Thoracic aorta (tissue), 2 donors: Measurements from ENCODE around the gene TMEM179. TPM values are rescaled to one million over a fixed set of nuclear protein-coding genes. Genes with fewer than 3 reads are reported as not detected.

Experiments
- ATAC-seq: fragments of 150-250 bp; one replicate; pipeline ENCODE4 v1.8.0; 2017; ENCODE audit warnings: low read depth; ENCODE audit not compliant: insufficient number of reproducible peaks, low FRiP score
- DNase-seq: peaks from one replicate; pipeline ENCODE4 v3.0.0-alpha.2; 2020; ENCODE audit warnings: low spot score
- H3K27ac ChIP-seq, 2 donors: fragments of 200-600 bp; sonication (generic); 1 replicate in 1 of 2; 2 replicates in 1 of 2; pipeline ENCODE4 v1.5.1; 2016; ENCODE audit warnings: mild to moderate bottlenecking in 2 of 2, moderate library complexity in 2 of 2
- H3K27me3 ChIP-seq: fragments of 200-600 bp; sonication (generic); replicated peaks from 2 replicates; pipeline ENCODE4 v1.6.0; 2016; ENCODE audit warnings: mild to moderate bottlenecking; ENCODE audit not compliant: insufficient read depth
- H3K36me3 ChIP-seq: fragments of 200-600 bp; sonication (generic); one replicate; pipeline ENCODE4 v1.5.1; 2016
- H3K4me1 ChIP-seq, 2 donors: fragments of 200-600 bp; sonication (generic); 1 replicate in 1 of 2; 2 replicates in 1 of 2; pipeline versions ENCODE4 v1.5.1 to v1.6.0; 2016; ENCODE audit warnings: low read depth in 2 of 2, mild to moderate bottlenecking in 1 of 2; ENCODE audit not compliant: control insufficient read depth in 1 of 2
- H3K4me3 ChIP-seq: fragments of 200-600 bp; sonication (generic); 2 replicates; pipeline ENCODE4 v1.5.1; 2016; ENCODE audit warnings: mild to moderate bottlenecking
- H3K9me3 ChIP-seq: fragments of 200-600 bp; sonication (generic); 2 replicates; pipeline ENCODE4 v1.5.1; 2016
- total RNA-seq, 2 donors: library from RNA; depleted of rRNA; stranded (reverse); fragments of >200 nt; gene quantifications; one replicate each; pipeline versions ENCODE4 v1.1.0 to v1.2.3, GENCODE V29; 2016
- TF ChIP-seq, protein P1 (sequence below): fragments of 200-600 bp; sonication (generic); IDR thresholded peaks from one replicate; pipeline ENCODE4 v1.5.1; 2019; ENCODE audit warnings: antibody characterized with exemption

Gene TMEM179
- total RNA-seq, 2 donors from 2014 or later: not detected

DNA sequence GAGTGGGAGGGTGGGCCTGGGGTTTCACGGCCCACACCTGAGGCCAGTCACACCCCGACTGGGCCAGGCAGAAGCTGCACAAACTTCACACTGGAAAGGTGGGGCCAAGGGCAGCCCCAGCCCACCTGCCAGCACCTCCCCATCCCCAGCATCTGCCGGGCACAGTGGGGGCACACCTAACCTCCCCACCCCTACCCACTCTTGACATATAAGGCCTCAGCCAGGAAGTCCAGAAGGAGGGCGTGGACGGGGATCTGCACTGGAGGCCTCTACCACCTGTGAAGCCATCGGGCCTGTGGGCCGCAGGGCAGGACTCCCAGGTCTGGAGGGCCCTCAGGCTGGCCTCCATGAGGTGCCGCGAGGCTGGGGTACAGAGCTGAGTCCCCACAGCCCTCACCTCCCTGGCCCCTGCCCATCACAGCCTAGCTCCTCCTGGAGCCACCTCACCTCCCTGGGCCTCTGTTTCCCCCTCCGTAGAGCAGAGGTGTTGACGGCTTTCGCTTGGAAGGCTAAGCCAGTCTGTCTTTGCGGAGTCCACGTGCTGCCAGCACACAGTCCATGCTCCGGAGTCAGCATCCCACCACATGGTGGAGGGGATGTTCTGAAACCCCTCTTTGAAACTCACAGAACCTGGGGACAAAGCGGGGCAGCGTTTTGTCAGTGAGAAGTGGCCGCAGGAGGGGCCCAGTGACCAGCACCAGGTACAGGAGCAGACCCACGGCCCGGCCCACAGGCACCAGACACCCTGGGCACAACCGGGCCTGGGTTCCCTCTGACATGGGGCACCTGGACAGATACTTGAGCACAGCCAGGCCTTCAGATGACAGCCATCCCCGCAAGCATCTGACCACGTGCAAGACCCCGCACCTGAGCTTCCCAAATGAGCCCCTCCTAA is 46.7 kb upstream of the TMEM179 start:
- TF ChIP-seq, protein P1, sequence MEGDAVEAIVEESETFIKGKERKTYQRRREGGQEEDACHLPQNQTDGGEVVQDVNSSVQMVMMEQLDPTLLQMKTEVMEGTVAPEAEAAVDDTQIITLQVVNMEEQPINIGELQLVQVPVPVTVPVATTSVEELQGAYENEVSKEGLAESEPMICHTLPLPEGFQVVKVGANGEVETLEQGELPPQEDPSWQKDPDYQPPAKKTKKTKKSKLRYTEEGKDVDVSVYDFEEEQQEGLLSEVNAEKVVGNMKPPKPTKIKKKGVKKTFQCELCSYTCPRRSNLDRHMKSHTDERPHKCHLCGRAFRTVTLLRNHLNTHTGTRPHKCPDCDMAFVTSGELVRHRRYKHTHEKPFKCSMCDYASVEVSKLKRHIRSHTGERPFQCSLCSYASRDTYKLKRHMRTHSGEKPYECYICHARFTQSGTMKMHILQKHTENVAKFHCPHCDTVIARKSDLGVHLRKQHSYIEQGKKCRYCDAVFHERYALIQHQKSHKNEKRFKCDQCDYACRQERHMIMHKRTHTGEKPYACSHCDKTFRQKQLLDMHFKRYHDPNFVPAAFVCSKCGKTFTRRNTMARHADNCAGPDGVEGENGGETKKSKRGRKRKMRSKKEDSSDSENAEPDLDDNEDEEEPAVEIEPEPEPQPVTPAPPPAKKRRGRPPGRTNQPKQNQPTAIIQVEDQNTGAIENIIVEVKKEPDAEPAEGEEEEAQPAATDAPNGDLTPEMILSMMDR: no peak
- DNase-seq (no peak), ATAC-seq (no peak)
- H3K9me3 ChIP-seq: no peaks in the 10 kb centered on the region
- no peaks in the 10 kb centered on the region for H3K27me3 ChIP-seq
- no peaks in the 10 kb centered on the region for H3K36me3 ChIP-seq
- H3K27ac ChIP-seq: no peak overlapping the region
- H3K4me1 ChIP-seq: peaks cover 3 to 15% of the 10 kb centered on the region in 2 donors
- no peak overlapping the region for H3K4me3 ChIP-seq

DNA sequence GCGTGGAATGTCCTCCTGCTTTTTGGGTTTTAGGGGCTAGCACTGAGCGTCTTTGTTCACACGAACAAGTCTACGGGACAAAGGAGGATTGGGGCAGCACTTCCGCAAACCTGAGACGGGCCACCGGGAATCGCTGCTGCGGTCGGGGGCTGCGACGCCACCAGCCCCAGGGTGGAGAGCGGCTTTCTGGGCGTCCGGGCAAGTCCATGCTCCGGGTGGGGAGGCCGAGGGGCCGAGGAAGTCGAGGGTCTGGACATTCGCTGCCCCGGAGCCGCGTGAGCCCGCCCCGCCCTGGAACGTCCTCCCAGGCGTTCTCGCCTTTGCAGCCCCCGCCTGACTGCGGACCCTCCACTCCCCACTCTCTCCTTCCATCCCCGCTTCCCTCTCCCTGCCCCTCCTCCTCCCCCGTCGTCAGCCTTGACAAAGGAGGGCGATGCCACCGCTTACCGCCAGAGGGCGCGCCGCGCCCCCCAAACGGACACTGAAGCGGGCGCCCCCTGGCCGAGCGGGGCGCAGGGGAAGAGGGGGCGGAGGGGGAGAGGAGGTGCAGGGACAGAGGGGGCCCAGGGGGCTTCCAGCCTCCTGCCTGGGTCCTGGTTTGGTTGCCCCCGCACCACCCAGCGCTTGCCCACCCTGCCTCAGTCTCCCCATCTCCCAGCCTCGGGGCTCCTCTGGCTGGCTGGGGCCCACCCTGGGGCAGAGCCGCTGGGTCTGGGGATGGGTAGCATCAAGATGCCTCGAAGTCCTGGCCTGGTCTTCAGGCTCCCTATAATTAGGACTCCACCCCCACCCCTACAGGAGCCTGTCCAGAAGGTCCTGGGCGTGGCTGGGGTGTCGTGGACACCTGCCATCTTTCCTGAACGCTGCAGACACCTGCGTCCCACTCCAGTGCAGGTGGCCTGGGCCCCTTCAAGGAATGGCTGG is 45.7 kb upstream of the TMEM179 start:
- TF ChIP-seq, protein P1: peak; percentile 98
- Histone ChIP-seq H3K27ac (no peak overlapping the region), H3K4me1 (peaks cover 0 to 7% of the 10 kb centered on the region in 2 donors), H3K4me3 (peak overlapping the region; percentile 66), H3K27me3 (no peaks in the 10 kb centered on the region), H3K36me3 (no peaks in the 10 kb centered on the region), H3K9me3 (no peaks in the 10 kb centered on the region)
- DNase-seq: no peak
- ATAC-seq: no peak

DNA sequence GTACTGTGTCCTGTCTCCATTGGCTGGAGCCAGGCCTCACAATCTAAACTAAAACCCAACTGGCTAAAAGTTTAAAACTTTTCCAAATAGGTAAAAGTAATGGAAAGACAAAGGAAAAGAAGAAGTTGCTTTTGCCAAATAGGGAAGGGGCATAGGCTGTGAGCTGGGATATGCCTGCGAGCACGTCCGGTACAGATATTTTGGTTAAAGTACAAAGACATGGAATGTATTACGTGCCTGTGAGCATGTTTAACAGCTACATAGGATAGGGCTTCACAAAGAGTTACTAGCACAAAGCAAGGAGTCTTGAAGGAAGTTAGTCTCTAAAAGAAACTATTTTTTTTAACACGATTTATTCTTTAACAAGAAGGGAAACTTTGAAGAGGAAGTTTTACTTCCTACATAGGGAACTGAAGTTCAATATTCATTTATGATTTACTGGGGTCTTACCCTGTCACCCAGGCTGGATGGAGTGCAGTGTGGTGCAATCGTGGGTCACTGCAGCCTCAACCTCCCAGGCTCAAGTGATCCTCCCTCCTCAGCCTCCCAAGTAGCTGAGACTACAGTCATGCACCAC is 43.0 kb upstream of the TMEM179 start:
- no peaks in the 10 kb centered on the region for H3K9me3 ChIP-seq
- TF ChIP-seq, protein P1: no peak
- no peaks in the 10 kb centered on the region for H3K36me3 ChIP-seq
- no peaks in the 10 kb centered on the region for H3K27me3 ChIP-seq
- H3K4me3 ChIP-seq: no peak overlapping the region
- peaks cover 0 to 6% of the 10 kb centered on the region in 2 donors for H3K4me1 ChIP-seq
- DNase-seq (no peak), ATAC-seq (no peak)
- no peak overlapping the region for H3K27ac ChIP-seq

DNA sequence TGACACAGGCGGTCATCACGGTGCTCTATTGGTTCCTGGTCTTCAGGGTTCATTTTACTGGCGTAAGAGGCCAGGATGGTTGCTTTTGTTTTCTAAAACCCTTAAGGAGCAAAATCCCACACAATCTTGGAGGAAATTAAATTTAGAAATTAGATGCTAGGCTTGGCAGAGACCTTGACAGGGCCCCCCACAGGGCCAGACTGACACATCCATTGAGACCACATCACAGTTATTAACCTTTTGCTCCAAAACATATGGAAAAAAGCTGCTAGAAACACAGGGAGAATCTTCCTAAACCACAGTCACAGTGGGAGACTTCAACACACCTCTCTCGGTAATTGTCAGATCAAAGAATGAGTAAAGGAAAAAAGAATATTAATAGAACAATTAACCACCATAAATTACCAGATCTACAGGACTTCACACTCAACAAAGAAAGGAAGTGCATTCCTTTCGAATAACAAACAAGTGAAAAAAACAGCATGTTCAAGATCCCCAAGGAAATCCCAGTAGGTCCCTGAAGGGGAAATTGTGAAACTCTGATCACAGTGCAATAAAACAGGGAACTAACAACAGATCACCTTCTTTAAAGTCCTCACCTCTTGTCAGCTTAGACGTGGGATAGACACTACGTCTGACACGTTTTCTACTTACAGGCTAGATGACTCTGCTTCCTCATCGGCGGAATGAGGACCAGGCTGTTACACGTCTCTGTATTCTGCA is 40.2 kb upstream of the TMEM179 start:
- DNase-seq (no peak), ATAC-seq (no peak)
- no peak overlapping the region for H3K27ac ChIP-seq
- no peaks in the 10 kb centered on the region for H3K36me3 ChIP-seq
- H3K27me3 ChIP-seq: no peaks in the 10 kb centered on the region
- H3K4me1 ChIP-seq: peaks cover 0 to 2% of the 10 kb centered on the region in 2 donors
- TF ChIP-seq, protein P1: no peak
- H3K9me3 ChIP-seq: no peaks in the 10 kb centered on the region
- H3K4me3 ChIP-seq: no peak overlapping the region
